Progenitor cell of endocrine pancreas (in vitro differentiated cells): ENCODE data around the gene OR2M5. TPM values are rescaled to one million over a fixed set of nuclear protein-coding genes. Genes with fewer than 3 reads are reported as not detected.

Source experiments
- DNase-seq: peaks from one replicate; pipeline ENCODE4 v3.0.0; 2021; ENCODE audit warnings: low spot score; ENCODE audit not compliant: unreplicated experiment
- H3K27ac Mint-ChIP-seq: 2 replicates; pipeline ENCODE4 v1.8.0; 2021; ENCODE audit warnings: mild to moderate bottlenecking, moderate library complexity, mixed read lengths
- H3K27me3 Mint-ChIP-seq: 2 replicates; pipeline ENCODE4 v1.8.0; 2021; ENCODE audit warnings: mixed read lengths
- H3K36me3 Mint-ChIP-seq: 2 replicates; pipeline ENCODE4 v1.8.0; 2022; ENCODE audit warnings: mixed read lengths; ENCODE audit not compliant: insufficient read depth
- H3K4me1 Mint-ChIP-seq: 2 replicates; pipeline ENCODE4 v1.8.0; 2021; ENCODE audit warnings: low read depth, mixed read lengths
- H3K4me3 Mint-ChIP-seq: 2 replicates; pipeline ENCODE4 v1.8.0; 2021; ENCODE audit warnings: low read depth, mild to moderate bottlenecking, moderate library complexity, mixed read lengths
- H3K9me3 Mint-ChIP-seq: 2 replicates; pipeline ENCODE4 v1.8.0; 2021; ENCODE audit warnings: low read depth, mixed read lengths
- total RNA-seq: library from RNA; stranded (reverse); gene quantifications from 2 replicates; pipeline ENCODE4 v1.2.1, GENCODE V29; 2021
- TF ChIP-seq, protein P1 (sequence below): fragments of 200-600 bp; sonication (generic); IDR thresholded peaks from one replicate; pipeline ENCODE4 v1.5.0; 2021; ENCODE audit warnings: antibody characterized with exemption, mild to moderate bottlenecking; ENCODE audit not compliant: unreplicated experiment

The OR2M5 gene
- total RNA-seq, 1 donor from 2014 or later: not detected

GRCh38 chr1:248183996-248184395 lies 39.0 kb downstream of the OR2M5 start:
- H3K27ac Mint-ChIP-seq: no peak overlapping the region
- TF ChIP-seq, protein P1, sequence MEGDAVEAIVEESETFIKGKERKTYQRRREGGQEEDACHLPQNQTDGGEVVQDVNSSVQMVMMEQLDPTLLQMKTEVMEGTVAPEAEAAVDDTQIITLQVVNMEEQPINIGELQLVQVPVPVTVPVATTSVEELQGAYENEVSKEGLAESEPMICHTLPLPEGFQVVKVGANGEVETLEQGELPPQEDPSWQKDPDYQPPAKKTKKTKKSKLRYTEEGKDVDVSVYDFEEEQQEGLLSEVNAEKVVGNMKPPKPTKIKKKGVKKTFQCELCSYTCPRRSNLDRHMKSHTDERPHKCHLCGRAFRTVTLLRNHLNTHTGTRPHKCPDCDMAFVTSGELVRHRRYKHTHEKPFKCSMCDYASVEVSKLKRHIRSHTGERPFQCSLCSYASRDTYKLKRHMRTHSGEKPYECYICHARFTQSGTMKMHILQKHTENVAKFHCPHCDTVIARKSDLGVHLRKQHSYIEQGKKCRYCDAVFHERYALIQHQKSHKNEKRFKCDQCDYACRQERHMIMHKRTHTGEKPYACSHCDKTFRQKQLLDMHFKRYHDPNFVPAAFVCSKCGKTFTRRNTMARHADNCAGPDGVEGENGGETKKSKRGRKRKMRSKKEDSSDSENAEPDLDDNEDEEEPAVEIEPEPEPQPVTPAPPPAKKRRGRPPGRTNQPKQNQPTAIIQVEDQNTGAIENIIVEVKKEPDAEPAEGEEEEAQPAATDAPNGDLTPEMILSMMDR: no peak
- peaks cover 67% of the 10 kb centered on the region for H3K9me3 Mint-ChIP-seq
- H3K36me3 Mint-ChIP-seq: no peaks in the 10 kb centered on the region
- no peak overlapping the region for H3K4me3 Mint-ChIP-seq
- H3K4me1 Mint-ChIP-seq: no peaks in the 10 kb centered on the region
- no peaks in the 10 kb centered on the region for H3K27me3 Mint-ChIP-seq
- DNase-seq: no peak

DNA sequence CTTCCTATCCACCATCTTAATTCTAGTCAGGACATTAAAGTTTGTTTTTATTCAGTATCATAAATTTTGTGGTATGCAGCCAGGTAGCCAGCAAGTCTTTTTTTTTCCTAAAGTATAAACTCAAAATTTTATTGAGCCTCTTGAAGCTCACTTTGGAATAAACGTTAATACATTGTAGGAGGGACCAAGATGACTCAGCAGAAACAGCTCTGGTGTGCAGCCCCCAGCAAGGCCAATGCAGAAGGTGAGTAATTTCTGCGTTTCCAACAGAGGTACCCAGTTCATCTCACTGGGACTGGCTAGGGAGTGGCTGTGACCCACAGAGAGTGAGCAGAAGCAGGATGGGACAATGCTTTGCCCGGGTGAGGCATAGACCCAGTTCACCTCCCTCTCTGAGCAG lies 42.4 kb downstream of the OR2M5 start:
- H3K27me3 Mint-ChIP-seq: no peaks in the 10 kb centered on the region
- no peaks in the 10 kb centered on the region for H3K36me3 Mint-ChIP-seq
- TF ChIP-seq, protein P1: no peak
- H3K27ac Mint-ChIP-seq: no peak overlapping the region
- no peak overlapping the region for H3K4me3 Mint-ChIP-seq
- H3K9me3 Mint-ChIP-seq: peaks cover 71% of the 10 kb centered on the region
- no peak for DNase-seq
- H3K4me1 Mint-ChIP-seq: no peaks in the 10 kb centered on the region

- Mint-ChIP-seq H3K4me3 (no peak overlapping the region), H3K36me3 (no peaks in the 10 kb centered on the region), H3K27ac (no peak overlapping the region), H3K4me1 (no peaks in the 10 kb centered on the region), H3K9me3 (peaks cover 66% of the 10 kb centered on the region), H3K27me3 (no peaks in the 10 kb centered on the region)
- TF ChIP-seq, protein P1: no peak
- DNase-seq: no peak
Observed at GRCh38 chr1:248189026-248189425, 44.1 kb downstream of the OR2M5 start.

- Mint-ChIP-seq H3K36me3 (no peaks in the 10 kb centered on the region), H3K4me3 (no peak overlapping the region), H3K27me3 (no peaks in the 10 kb centered on the region), H3K9me3 (peaks cover 62% of the 10 kb centered on the region), H3K4me1 (no peaks in the 10 kb centered on the region), H3K27ac (no peak overlapping the region)
- TF ChIP-seq, protein P1: no peak
- DNase-seq: no peak
Observed at GRCh38 chr1:248194117-248194516, 49.2 kb downstream of the OR2M5 start.

Other genes starting within 250 kb of the OR2M5 start
- gene OR2W3, start 249.6 kb upstream of the OR2M5 start, total RNA-seq: 0.31 TPM in 1 of 2 replicates, not detected in the other
- gene OR2T8, start 224.9 kb upstream of the OR2M5 start, total RNA-seq: not detected in 2 replicates
- not detected in 2 replicates for gene OR2AJ1, start 220.3 kb upstream of the OR2M5 start, total RNA-seq
- not detected in 2 replicates for gene OR2L8, start 196.3 kb upstream of the OR2M5 start, total RNA-seq
- not detected in 2 replicates for gene OR2AK2, start 179.9 kb upstream of the OR2M5 start, total RNA-seq
- gene OR2L5, start 131.5 kb upstream of the OR2M5 start, total RNA-seq: not detected in 2 replicates
- gene OR2L2, start 115.1 kb upstream of the OR2M5 start, total RNA-seq: 0.14 and 0.22 TPM in 2 replicates
- gene OR2L3, start 98.3 kb upstream of the OR2M5 start, total RNA-seq: not detected in 2 replicates
- gene OR2L13, start 50.0 kb upstream of the OR2M5 start, total RNA-seq: not detected in 2 replicates
- gene OR2M2, start 29.7 kb downstream of the OR2M5 start, total RNA-seq: not detected in 2 replicates
- gene OR2M3, start 52.1 kb downstream of the OR2M5 start, total RNA-seq: not detected in 2 replicates
- gene OR2M4, start 86.3 kb downstream of the OR2M5 start, total RNA-seq: not detected in 2 replicates
- not detected in 2 replicates for gene OR2T33, start 132.8 kb downstream of the OR2M5 start, total RNA-seq
- gene OR2T12, start 158.3 kb downstream of the OR2M5 start, total RNA-seq: not detected in 2 replicates
- gene OR2M7, start 179.4 kb downstream of the OR2M5 start, total RNA-seq: not detected in 2 replicates
- gene OR14C36, start 203.6 kb downstream of the OR2M5 start, total RNA-seq: not detected in 2 replicates
- gene OR2T4, start 216.5 kb downstream of the OR2M5 start, total RNA-seq: not detected in 2 replicates
- not detected in 2 replicates for gene OR2T6, start 230.6 kb downstream of the OR2M5 start, total RNA-seq